MV-4-11 (cell line): Measurements from ENCODE around the gene NEO1.

Experiments used
- DNase-seq: peaks from one replicate; lab custom pipeline; 2025; lab: John Stamatoyannopoulos, UW

Gene NEO1

GRCh38 chr15:73330206-73331051, 278.2 kb downstream of the NEO1 start:
- DNase-seq: no peak

GRCh38 chr15:73331501-73331900, 279.2 kb downstream of the NEO1 start:
- DNase-seq: no peak

GRCh38 chr15:73331991-73332925, 280.0 kb downstream of the NEO1 start:
- DNase-seq: no peak

GRCh38 chr15:73333001-73333400, 280.7 kb downstream of the NEO1 start:
- DNase-seq: no peak

GRCh38 chr15:73334086-73334485, 281.8 kb downstream of the NEO1 start:
- no peak for DNase-seq

GRCh38 chr15:73335026-73335425, 282.8 kb downstream of the NEO1 start:
- no peak for DNase-seq

GRCh38 chr15:73335471-73335870, 283.2 kb downstream of the NEO1 start:
- no peak for DNase-seq

- DNase-seq: no peak
Measured at GRCh38 chr15:73336756-73337155, 284.5 kb downstream of the NEO1 start.

GRCh38 chr15:73337187-73337586, 284.9 kb downstream of the NEO1 start:
- no peak for DNase-seq

GRCh38 chr15:73338058-73338457, 285.8 kb downstream of the NEO1 start:
- no peak for DNase-seq

- no peak for DNase-seq
Measured at GRCh38 chr15:73338606-73339374, 286.5 kb downstream of the NEO1 start.

GRCh38 chr15:73340502-73341192, 288.4 kb downstream of the NEO1 start:
- DNase-seq: peak; percentile 32

GRCh38 chr15:73341886-73342600, 289.8 kb downstream of the NEO1 start:
- DNase-seq: no peak

GRCh38 chr15:73344056-73344455, 291.8 kb downstream of the NEO1 start:
- no peak for DNase-seq

GRCh38 chr15:73345658-73346057, 293.4 kb downstream of the NEO1 start:
- DNase-seq: no peak

GRCh38 chr15:73346735-73347312, 294.6 kb downstream of the NEO1 start:
- no peak for DNase-seq

- no peak for DNase-seq
Measured at GRCh38 chr15:73349191-73349590, 296.9 kb downstream of the NEO1 start.

GRCh38 chr15:73352082-73352481, 299.8 kb downstream of the NEO1 start:
- DNase-seq: no peak

GRCh38 chr15:73353734-73354133, 301.5 kb downstream of the NEO1 start:
- DNase-seq: no peak

GRCh38 chr15:73354241-73354640, 302.0 kb downstream of the NEO1 start:
- no peak for DNase-seq
